HG03064 (cell line): ENCODE data around the gene CCNDBP1.
"Not testable (repeated sequence)": the region's sequence is repeated elsewhere in the genome, so short reads cannot be mapped to it uniquely, and the experiment has no call there.

Source experiments
- ATAC-seq: cut with Tn5 transposase; IDR thresholded peaks from one replicate; pipeline ENCODE4 v1.9.1; 2021; ENCODE audit warnings: low read depth; ENCODE audit not compliant: unreplicated experiment

The CCNDBP1 gene

DNA sequence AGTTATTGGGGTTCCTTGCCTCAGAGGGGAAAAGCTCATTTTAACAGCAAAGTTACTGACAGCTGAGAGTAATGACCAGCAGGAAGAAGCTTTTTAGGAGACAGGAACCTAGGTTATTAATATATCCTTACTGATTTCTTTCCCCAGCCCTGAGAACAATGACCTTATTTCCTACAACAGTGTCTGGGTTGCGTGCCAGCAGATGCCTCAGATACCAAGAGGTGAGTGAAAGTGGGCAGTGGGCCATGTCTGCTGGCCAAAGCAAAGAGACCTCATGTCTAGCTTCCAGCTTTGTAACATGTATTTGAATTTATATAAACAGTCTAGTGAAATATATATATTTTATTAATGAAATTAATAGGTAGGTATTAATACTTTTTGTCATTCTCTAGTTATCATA lies 5.0 kb downstream of the CCNDBP1 start:
- ATAC-seq, result no peak

DNA sequence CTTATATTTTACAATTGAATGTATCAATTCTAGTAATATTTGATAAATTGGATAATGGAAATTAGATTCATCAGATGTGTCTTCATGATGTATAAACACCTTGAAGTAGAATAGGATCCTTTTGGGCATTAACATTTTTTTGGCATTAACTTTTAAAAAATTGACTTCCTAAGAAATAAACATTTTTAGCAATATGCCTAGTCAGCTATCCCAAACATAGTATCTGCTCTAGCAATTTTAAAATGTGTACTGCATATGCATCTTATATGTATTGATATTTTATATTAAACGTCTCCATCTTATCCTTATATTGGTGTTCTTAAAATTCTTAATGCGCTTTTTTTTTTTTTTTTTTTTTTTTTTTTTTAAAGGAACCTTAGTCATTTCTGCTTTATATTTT lies 8.5 kb downstream of the CCNDBP1 start:
- ATAC-seq, result no peak

DNA sequence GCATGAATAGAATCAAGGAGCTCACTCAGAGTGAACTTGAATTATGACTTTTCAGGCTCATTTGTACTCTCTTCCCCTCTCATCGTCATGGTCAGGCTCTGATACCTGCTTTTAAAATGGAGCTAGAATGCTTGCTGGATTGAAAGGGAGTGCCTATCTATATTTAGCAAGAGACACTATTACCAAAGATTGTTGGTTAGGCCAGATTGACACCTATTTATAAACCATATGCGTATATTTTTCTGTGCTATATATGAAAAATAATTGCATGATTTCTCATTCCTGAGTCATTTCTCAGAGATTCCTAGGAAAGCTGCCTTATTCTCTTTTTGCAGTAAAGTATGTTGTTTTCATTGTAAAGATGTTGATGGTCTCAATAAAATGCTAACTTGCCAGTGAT lies 9.6 kb downstream of the CCNDBP1 start:
- ATAC-seq, result no peak

DNA sequence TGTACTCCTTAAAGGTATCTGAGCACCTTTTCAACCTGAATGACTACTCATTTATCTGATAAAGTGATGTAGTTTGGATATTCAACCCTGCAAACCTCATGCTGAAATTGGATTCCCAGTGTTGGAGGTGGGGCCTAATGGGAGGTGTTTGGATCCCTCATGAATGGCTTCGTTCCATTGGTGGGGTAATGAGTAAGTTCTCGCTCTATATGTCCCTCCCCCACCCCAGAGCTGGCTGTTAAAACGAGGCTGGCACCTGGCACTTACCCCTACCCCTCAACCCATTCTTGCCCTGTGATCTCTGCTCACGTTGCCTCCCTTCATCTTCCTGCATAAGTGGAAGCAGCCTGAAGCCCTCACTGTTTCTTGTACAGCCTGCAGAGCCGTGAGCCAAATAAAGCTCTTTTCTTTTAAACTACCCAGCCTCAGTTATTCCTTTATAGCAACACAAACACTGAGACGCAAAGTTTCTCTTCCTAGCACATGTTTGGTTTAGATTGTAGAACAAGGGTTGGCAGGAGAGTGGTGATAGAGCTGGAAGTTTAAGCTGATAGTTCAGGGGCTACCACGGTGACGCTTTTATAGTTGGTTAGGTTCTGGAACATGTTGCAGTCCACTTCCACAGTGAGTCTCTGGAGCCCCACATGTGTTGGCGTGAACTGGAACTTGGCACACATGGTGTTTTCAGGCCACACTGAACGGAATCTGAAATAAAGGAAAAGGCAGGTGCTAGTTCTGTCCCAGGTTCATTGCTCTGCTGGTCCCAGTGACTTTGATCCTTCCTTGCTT lies 11.8 kb downstream of the CCNDBP1 start:
- ATAC-seq, result no peak

DNA sequence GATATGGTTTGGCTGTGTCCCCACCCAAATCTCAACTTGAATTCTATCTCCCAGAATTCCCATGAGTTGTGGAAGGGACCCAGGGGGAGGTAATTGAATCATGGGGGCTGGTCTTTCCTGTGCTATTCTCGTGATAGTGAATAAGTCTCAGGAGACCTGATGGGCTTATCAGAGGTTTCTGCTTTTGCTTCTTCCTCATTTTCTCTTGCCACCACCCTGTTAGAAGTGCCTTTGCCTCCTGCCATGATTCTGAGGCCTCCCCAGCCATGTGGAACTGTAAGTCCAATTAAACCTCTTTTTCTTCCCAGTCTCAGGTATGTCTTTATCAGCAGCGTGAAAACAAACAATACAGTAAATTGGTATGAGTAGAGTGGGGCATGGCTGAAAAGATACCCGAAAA lies 12.6 kb downstream of the CCNDBP1 start:
- ATAC-seq, result not testable (repeated sequence)

DNA sequence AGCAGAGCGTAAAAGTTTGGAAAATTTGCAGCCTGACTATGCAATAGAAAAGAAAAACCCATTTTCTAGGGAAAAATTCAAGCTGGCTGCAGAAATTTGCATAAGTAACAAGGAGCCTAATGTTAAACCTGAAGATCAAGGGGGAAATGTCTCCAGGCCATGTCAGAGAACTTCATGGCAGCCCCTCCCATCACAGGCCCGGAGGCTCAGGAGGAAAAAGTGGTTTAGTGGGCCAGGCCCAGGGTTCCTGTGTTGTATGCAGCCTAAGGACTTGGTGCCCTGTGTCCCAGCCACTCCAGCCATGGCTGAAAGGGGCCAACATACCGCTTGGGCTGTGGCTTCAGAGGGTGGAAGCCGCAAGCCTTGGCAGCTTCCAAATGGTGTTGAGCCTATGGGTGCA lies 13.4 kb downstream of the CCNDBP1 start:
- ATAC-seq, result not testable (repeated sequence)

DNA sequence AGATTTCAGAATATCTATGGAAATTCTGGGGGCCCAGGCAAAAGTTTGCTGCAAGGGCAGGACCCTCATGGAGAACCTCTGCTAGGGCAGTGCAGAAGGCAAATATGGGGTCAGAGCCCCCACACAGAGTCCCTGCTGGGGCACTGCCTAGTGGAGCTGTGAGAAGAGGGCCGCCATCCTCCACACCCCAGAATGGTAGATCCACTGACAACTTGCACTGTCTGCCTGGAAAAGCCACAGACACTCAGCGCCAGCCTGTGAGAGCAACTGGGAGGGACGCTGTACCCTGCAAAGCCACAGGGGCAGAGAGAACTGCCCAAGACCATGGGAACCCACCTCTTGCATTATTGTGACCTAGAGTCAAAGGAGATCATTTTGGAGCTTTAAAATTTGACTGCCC lies 13.8 kb downstream of the CCNDBP1 start:
- ATAC-seq, result no peak

DNA sequence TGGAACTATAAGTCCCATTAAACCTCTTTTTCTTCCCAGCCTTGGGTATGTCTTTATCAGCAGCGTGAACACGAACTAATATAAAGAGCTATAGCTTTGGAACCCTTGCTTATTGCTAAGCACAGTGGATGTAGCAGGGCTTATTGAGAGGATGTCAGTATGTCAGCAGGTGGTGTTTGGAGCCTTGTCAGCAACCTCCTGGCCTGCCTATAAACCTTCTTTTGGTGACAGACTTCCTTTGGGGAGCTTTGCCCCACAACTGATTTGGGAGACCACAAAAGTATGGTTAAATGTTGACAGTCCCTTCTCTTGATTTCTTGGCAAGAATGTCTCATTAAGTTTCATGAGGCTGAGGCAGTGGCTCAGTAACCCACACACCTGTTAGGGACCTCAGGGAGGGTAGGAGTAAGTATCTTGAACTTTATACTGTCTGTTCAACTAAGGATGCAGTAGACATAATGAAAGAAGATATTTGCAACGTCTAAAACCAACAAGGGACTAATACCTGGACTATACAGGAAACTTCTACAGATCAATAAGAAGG lies 14.8 kb downstream of the CCNDBP1 start:
- no peak for ATAC-seq

DNA sequence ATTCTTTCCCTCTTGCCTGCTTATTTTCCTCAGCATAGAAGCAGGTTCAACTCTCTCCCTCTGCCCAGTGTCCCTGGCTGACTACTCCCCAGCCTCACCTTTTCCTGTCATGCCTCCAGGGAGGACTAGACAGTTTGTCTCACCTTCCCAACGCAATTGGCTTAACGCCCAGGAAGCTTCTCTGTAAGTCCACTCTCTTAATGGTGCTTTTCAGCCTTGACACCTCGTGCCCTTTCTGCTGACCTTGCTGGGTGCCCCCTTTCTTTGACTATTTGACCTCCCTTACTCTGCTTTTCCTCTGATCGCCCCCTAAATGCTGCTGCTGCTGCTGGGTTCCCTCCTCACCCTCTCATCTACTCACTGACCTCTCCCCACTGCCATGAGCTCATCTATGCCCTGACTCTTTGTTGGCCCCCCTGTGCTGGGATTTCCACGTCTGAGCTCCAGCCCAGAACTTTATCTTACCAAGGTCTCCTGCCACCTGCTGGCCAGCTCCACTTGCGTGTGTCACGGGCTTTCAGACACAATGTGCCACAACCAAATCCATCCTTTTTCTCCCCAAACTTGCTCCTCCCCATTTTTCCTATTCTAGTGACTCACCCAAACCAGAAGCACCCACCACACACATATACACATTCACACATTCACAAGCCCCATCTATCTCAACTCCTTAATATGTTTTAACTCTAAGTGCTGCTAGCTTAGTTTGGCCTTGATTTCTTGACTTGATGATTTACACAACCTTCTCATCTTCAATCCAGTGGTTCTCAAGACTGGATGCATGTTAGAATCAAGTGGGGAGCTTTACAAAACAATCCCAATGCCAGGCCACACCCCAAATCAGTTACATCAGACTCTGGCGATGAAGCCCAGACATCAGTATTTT lies 19.1 kb downstream of the CCNDBP1 start:
- no peak for ATAC-seq

DNA sequence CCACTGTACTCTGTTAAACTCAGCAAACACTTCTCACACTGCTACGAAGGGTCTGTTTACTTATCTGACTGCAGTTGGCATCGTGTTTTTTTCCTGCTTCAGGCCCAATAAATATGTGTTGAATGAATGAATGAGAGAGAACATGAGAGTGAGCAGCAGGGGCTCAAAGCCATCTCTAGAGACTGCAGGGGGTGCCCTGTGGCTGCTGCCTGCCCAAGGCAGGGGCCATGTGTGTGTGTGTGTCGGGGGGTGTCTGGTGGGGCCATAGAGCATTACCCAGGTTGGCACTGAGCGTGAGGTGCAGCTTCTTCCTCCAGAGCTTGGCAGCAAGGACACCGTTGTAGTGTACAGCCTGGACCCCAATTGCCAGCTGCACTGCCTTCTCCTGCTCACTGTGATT lies 20.9 kb downstream of the CCNDBP1 start:
- ATAC-seq, result no peak

DNA sequence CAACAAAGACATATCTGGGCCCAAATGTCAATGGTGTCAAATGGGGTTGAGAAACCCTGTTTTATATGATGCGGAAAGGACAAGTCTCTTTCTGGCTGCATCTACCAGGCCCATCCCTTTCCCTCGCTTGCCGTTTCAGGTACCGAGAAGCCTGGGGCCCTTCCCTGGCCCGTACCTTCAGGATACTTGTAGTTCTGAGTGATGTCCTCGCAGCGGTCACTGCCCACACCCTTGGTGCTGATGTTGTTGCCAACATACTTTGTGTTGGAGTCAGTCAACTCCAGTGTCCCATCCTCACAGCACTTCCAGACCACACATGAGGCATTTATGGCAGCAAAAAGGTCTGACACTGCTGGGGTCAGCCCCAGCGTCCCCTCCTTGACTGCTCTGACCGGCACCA lies 21.8 kb downstream of the CCNDBP1 start:
- no peak for ATAC-seq

DNA sequence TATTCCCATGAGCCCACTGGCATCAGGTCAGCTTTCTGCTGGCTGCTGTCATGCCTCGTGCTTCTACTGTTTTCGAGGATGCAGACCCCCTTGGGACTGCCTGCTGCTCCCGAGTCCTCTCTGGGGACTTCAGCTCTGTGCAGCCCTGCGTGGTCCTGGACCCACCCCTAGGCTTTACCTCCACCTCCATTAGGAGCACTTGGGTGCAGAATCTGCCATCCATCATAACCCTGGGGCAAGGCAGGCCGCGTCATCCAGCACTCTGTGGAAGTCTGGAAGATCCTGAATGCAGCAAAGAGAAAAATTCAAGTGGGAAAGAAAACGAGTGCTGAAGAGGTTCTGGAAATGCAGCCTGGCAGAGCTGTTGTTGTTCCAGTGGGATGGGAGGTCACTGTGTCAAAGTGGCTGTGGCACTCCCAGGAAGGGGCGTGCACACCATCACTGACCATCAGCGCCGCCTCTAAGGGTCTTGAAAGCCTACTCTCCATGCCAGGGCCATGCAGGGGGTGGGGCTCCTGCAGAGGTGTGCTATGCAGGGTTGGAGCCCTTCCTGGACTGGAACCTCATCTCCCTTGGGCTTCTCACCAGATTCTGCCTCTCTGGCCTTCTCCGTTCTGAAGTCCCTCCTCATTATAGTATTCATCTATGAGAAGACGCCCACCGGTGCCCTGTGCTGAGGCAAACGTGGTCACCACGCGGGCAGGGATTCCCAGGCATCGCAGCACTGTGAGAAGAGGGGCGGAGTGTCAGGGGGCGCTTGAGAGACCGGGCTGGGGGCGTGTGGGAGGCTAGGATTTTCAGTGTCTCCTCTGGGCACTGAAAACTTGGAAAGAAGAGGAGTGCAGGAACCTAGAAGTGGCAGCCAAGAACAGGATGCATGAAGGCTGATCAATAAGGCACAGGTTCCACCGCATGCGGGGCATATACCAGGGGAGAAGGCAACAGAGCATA lies 23.1 kb downstream of the CCNDBP1 start:
- ATAC-seq, result no peak

DNA sequence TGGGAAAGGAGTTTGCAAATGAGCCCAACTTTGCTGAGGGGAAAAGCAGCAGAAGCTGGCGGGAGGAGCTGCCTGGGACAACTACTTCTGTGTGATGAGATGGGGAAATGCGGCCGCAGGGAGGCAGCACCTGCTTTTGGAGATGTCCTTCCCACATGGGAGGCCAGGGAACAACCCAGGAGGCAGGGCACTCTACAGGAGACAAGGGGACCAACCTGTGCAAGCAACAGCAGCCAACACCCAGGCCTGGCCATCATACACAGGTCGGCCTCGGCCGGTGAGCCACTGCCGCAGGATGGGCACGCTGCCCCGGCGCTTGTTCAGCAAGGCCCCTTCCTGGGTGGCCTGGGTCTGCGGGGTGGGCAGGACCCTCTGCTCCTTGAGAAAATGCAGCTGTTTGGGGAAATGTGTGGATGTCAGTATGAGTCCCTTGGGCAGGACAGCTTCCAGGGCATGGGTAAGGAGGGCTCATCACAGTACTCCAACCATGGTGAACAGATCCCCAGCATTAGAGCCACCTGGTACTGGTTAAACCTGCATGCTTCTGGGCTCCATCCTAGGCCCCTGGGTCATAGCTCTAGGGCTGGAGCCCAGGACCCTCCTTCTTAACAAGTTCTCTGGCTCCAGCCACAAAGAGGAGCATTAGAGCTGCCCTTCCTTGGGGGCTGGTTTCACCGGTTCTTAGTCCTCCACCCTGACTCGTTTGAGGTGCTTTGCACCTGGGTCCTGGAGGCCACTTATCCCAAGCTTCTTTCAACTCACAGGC lies 24.0 kb downstream of the CCNDBP1 start:
- no peak for ATAC-seq

DNA sequence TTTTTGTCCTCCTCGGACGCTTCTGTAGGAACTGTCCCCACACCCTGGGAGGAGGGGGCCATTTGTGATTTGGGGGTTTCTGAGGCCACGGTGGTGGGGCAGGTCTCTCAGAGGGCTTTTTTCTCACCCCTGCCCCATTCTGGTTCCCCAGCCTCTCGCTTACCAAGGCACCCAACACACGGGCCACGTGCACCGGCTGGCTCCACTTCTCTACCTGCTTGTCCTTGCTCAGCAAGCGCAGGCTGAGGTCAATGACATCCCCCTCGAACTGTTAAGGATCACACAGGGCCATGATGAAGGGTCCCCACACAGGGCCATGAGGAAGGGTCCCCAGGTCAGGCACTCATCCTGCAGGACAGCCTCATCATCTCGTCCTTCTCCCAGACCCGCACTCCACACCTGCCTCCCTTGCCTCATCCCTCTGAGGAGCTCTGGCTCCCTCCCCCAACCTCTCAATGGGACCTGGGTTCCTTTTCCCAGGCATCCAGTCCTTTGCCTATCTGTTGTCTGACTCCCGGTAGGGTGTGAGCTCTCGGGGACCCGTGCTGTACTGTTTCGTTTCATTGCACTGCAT lies 25.1 kb downstream of the CCNDBP1 start:
- ATAC-seq, result no peak

DNA sequence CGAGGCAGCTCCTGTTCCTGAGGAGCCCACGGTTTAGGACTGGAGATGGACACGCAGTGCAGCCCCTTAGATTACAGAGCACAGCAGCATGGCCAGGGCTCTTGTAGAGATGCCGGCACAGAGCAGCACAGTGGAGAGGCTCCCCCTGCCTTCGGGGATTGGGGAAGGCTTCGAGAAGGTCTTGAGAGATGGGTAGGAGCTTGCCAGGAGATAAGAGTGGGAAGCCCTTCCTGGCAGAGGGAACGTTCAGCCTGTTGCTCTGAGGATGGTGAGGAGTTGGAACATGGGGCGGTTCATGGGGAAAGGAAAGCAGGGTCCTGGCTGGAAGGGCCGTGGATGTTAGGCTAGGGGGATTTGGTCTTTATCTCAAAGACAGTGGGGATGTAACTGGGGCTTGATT lies 25.6 kb downstream of the CCNDBP1 start:
- no peak for ATAC-seq

DNA sequence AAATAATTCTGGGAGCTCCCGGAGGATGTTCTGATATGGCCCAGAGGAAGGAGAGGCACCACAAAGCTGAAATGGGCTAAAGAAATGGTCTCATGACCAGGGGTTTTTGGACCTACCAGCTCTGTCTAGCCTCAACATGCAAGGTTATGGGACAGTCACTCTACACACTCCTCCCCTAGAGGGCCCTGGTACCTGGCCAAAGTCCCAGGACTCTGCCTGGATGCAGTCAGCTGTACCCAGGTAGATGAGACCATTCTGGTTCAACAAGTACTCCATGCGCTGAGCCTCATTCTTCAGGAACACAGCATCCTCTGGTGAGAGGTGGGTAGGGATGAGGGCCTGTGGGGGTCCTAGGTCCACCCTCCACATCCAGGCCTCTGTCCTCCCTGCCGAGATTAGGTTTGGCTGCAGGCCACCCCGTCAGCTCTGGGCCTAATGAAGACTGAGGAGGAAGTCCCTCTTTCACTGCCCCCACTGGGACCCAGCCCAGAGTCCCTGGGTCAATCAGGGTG lies 26.1 kb downstream of the CCNDBP1 start:
- no peak for ATAC-seq

DNA sequence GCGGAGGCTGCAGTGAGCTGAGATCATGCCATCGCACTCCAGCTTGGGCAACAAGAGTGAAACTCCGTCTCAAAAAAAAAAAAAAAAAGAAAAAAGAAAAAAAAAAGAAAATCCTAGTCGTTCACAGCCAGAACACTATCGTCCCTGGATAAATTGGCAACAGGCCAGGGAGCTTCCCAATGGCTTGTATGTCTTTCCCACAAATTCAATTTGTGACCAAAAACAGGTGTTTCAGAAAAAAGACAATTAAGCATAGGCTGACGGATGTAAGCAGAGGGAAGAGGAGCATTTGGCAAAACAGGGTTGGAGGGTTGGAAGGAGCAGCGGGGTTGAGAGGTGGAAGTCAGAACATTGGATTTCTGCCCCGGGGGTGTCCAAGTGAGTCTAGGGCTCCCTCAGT lies 27.1 kb downstream of the CCNDBP1 start:
- no peak for ATAC-seq

DNA sequence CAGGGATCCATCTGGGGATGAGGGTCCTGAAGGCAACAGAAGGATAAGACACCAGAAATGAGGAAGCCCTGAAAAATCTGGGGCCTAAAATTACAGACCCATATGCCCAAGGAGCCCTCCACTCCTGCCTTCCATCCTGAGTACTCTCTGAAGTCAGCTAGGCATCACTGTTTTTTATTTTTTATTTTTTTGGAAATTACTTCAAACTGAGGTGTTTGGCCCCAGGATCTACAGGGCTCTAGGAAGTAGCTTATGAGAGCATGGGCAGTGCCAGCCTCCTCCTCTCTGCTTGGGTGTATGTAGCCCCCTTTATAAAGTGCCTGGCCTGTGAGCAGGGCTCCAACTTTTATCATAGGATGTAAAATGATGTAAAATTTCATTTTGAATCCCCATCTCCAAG lies 27.7 kb downstream of the CCNDBP1 start:
- no peak for ATAC-seq

DNA sequence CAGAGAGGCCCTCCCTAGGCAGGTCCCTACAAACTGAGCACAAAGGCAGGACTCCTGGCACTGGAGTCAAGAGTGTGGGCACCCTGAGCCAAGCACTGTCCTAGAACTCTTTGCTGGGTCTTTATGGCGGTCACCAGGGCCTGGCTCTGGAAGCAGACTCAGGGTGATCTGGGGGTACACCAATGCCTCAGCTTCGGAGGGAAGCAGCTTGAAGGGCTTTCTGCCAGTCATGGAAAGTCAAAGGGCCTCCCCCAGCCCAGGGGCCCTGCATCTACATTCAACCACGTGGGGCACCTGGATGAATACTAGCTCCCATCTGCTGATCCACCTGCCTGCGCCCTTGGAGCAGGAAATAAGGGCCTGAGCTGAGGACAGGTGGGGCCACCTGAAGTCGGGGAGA lies 28.3 kb downstream of the CCNDBP1 start:
- ATAC-seq, result no peak
